Measurements from ENCODE around the gene UBXN11. TPM values are rescaled to one million over a fixed set of nuclear protein-coding genes. Genes with fewer than 3 reads are reported as not detected.

Gene UBXN11
- total RNA-seq, 2 donors from 2014 or later: 12.2 to 14.8 TPM

DNA sequence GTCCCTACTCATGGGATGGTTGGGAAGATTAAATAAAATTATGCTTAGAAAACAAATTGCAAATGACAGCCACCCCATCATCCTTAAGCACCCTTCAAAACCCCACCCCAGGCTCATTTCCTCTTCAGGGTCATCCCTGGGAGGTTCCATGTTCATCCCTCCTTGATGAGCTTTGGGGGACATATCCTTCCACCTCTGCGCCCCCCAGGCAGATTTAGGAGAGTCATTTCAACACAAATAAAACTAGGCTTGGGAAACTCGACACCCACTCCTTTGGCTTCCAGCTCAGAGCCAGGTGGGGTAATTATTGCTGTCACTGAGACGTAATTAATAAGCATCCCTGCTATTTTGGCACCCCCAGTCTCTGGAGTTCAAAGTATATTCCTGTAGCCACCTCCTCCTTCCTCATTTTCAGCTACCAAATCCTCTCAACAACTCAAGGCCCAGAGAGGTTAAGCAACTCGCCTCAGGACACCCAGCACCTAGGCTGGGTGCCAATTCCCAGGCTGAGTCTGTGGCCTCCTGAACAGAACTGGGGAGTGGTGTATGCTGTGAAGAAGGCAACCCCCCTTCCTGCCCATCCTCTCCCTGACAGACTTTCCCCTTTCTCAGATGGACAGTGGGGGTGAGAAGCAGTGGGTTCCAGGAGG, 46.9 kb upstream of the UBXN11 start:
- ATAC-seq (no peak), DNase-seq (no peak)
- peaks cover 7% of the 10 kb centered on the region for H3K4me1 ChIP-seq
- TF ChIP-seq, protein P1, sequence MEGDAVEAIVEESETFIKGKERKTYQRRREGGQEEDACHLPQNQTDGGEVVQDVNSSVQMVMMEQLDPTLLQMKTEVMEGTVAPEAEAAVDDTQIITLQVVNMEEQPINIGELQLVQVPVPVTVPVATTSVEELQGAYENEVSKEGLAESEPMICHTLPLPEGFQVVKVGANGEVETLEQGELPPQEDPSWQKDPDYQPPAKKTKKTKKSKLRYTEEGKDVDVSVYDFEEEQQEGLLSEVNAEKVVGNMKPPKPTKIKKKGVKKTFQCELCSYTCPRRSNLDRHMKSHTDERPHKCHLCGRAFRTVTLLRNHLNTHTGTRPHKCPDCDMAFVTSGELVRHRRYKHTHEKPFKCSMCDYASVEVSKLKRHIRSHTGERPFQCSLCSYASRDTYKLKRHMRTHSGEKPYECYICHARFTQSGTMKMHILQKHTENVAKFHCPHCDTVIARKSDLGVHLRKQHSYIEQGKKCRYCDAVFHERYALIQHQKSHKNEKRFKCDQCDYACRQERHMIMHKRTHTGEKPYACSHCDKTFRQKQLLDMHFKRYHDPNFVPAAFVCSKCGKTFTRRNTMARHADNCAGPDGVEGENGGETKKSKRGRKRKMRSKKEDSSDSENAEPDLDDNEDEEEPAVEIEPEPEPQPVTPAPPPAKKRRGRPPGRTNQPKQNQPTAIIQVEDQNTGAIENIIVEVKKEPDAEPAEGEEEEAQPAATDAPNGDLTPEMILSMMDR (IDR thresholded peaks at IDR 0.05): no peak
- no peak for TF ChIP-seq POLR2A (IDR thresholded peaks at IDR 0.05)
- intact Hi-C loops (cut with DNase I): no loop called here
- no peaks in the 10 kb centered on the region for H3K36me3 ChIP-seq (replicated peaks in 1 of 2; ENCODE audit: insufficient read depth in 1 of 2, low read depth in 2 of 2)
- 55 to 69% methylated on average over 4 of the region's 4 CpGs for WGBS, 2 donors
- no peaks in the 10 kb centered on the region for H3K27me3 ChIP-seq
- H3K27ac ChIP-seq: no peak overlapping the region
- H3K9me3 ChIP-seq: no peaks in the 10 kb centered on the region
- H3K4me3 ChIP-seq: no peak overlapping the region

DNA sequence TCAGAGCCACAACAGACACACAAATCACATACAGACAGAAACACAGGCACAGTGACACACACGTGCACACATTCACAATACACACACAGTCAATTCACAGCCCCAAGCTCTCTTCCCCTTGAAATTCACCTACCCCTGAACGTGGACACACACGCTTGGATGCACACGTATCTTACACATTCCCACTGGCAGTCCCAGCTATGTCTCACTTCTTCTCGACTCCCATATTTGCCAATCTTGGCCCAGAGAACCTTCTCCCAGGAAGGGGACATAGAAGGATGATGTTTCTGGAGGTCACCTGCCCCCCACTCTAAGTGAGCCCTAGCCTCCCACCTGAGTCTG, 45.9 kb upstream of the UBXN11 start:
- DNase-seq (no peak), ATAC-seq (no peak)
- TF ChIP-seq, protein P1 (IDR thresholded peaks at IDR 0.05): no peak
- TF ChIP-seq POLR2A (IDR thresholded peaks at IDR 0.05): no peak
- intact Hi-C loops (cut with DNase I): no loop called here
- no peaks in the 10 kb centered on the region for H3K27me3 ChIP-seq
- no peak overlapping the region for H3K4me3 ChIP-seq
- WGBS, 2 donors: 79 to 82% methylated on average over 5 of the region's 5 CpGs
- H3K4me1 ChIP-seq: peaks cover 7% of the 10 kb centered on the region
- H3K9me3 ChIP-seq: no peaks in the 10 kb centered on the region
- no peaks in the 10 kb centered on the region for H3K36me3 ChIP-seq (replicated peaks in 1 of 2; ENCODE audit: insufficient read depth in 1 of 2, low read depth in 2 of 2)
- no peak overlapping the region for H3K27ac ChIP-seq

DNA sequence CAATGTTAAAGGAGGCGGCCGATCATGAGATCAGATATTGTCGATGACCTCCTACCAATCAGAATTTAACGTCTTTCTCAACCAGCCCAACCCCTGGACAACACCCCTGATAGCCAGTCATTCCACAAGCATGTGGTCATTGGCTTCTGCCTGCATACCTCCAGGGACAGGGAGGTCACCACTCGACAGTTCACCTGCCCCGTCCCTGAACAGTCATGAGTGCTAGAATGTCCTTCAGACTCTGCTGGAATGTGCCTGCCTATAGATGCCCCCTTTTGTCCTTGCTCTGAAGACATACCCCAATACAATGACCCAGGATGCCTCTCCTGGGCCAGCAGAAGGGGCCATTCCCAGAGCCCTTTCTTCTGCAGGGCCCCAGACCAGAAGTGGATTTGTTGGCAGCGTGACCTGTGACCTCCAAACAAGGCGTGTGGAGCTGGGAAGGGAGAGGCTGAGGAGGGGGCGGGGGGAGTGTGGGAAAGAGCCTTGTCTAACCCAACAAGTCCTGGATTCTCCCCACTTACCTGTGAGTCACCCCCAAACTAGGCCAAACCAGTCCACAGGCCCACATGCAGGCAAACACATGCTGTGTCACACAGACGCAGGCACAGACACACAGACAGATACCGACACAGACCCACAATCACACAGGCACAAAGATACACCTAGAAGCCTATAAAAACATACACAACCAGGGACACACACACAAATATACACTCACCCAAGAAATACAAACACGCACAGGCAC, 45.3 kb upstream of the UBXN11 start:
- intact Hi-C loops (cut with DNase I): no loop called here
- peaks cover 7% of the 10 kb centered on the region for H3K4me1 ChIP-seq
- H3K27ac ChIP-seq: no peak overlapping the region
- TF ChIP-seq, protein P1 (IDR thresholded peaks at IDR 0.05): no peak
- TF ChIP-seq POLR2A (IDR thresholded peaks at IDR 0.05): no peak
- no peaks in the 10 kb centered on the region for H3K36me3 ChIP-seq (replicated peaks in 1 of 2; ENCODE audit: insufficient read depth in 1 of 2, low read depth in 2 of 2)
- DNase-seq (no peak), ATAC-seq (no peak)
- H3K27me3 ChIP-seq: no peaks in the 10 kb centered on the region
- no peak overlapping the region for H3K4me3 ChIP-seq
- 78 to 90% methylated on average over 10 to 12 of the region's 12 CpGs for WGBS, 2 donors
- no peaks in the 10 kb centered on the region for H3K9me3 ChIP-seq

DNA sequence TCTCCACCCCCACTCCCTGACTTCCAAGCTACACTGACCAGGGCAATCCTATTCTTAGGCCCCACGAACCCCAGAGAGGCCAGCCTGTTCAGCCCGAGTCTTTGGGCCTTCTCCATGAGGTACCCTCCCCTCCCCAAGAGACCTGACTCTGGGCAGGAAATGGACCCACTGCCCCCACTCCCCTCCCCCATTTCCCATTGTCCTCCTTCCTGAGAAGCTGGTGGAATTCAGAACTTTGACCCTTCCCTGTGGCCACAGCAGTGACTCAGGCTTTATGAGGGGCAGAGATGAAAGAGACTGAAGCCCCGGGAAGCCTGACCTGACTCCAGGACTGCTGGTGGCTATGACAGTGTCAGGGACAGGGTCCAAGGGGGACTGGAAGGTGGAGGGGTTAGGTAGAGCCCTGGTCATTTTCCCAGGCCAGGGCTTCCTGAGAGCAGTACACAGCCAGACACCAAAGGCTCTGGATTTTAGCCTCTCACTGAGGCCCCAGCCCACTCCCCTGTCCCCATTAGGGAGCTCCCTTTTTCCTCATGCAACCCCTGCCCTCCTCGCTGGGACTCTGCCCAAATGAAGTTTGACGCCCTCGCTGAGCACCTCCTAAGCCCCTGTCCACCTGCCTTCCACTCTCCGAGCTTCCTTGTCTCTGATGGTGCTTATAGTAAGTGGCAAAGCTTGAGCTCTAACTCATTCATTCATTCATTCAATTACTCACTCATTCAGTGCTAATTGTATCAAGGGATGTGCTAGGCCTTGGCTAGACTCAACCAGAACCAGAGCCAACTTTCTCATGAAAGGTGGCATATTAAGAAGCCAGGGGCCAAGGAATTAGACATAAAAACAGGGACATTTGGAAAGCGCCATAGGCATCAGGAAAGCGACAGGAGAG, 44.5 kb upstream of the UBXN11 start:
- Histone ChIP-seq H3K27me3 (no peaks in the 10 kb centered on the region), H3K36me3 (replicated peaks in 1 of 2; ENCODE audit: insufficient read depth in 1 of 2, low read depth in 2 of 2) (no peaks in the 10 kb centered on the region), H3K4me1 (peaks cover 7% of the 10 kb centered on the region), H3K9me3 (no peaks in the 10 kb centered on the region), H3K4me3 (no peak overlapping the region), H3K27ac (no peak overlapping the region)
- TF ChIP-seq, protein P1 (IDR thresholded peaks at IDR 0.05): no peak
- TF ChIP-seq POLR2A (IDR thresholded peaks at IDR 0.05): no peak
- 78% methylated on average over 9 of the region's 9 CpGs for WGBS, 2 donors
- intact Hi-C loops (cut with DNase I): no loop called here
- DNase-seq (no peak), ATAC-seq (no peak)

All from body of pancreas (tissue), 4 donors.